WTC11 (cell line): Measurements from ENCODE around the gene CYCS. TPM values are rescaled to one million over a fixed set of nuclear protein-coding genes. Genes with fewer than 3 reads are reported as not detected.

Experiments
- ATAC-seq: fragments of 200-7000 bp; cut with Tn5 transposase; 2 replicates; pipeline ENCODE4 v1.10.0; 2021; ENCODE audit warnings: mild to moderate bottlenecking, moderate library complexity
- CTCF ChIA-PET: fragments of 300-600 bp; sonication (Branson Sonifier 250); formaldehyde crosslinking; loops from one replicate; lab custom pipeline; 2021; ENCODE audit warnings: antibody characterized with exemption; lab: Charles Lee
- POLR2A ChIA-PET: fragments of 350-600 bp; sonication (Branson Sonifier 250); formaldehyde crosslinking; loops from one replicate; lab custom pipeline; 2021; ENCODE audit warnings: antibody characterized with exemption; lab: Charles Lee
- DNase-seq: peaks from one replicate; pipeline ENCODE4 v3.0.0; 2021; ENCODE audit warnings: low spot score
- H3K27ac Mint-ChIP-seq: 2 replicates; pipeline ENCODE4 v1.8.0; 2021; ENCODE audit warnings: mixed read lengths
- H3K27me3 Mint-ChIP-seq: 2 replicates; pipeline ENCODE4 v1.8.0; 2021; ENCODE audit warnings: low read depth, mild to moderate bottlenecking, moderate library complexity, mixed read lengths
- H3K36me3 Mint-ChIP-seq: 2 replicates; pipeline ENCODE4 v1.8.0; 2021; ENCODE audit warnings: mixed read lengths
- H3K4me1 Mint-ChIP-seq: 2 replicates; pipeline ENCODE4 v1.8.0; 2022; ENCODE audit warnings: mixed read lengths
- H3K4me3 Mint-ChIP-seq: 2 replicates; pipeline ENCODE4 v1.8.0; 2021; ENCODE audit warnings: mild to moderate bottlenecking, moderate library complexity, mixed read lengths
- H3K9me3 Mint-ChIP-seq: 2 replicates; pipeline ENCODE4 v1.8.0; 2021; ENCODE audit warnings: mixed read lengths
- ELF4 ChIP-seq: sonication (generic); formaldehyde crosslinking; IDR thresholded peaks from 2 replicates; pipeline ENCODE4 v1.8.1; 2022; ENCODE audit warnings: low read depth, mild to moderate bottlenecking, moderate library complexity, missing genetic modification reagents
- ESRRA ChIP-seq: sonication (generic); formaldehyde crosslinking; IDR thresholded peaks from 2 replicates; pipeline ENCODE4 v1.8.1; 2022; ENCODE audit warnings: mild to moderate bottlenecking, missing genetic modification reagents, borderline replicate concordance
- ETV6 ChIP-seq: sonication (generic); formaldehyde crosslinking; IDR thresholded peaks from 2 replicates; pipeline ENCODE4 v1.8.1; 2022; ENCODE audit warnings: mild to moderate bottlenecking, missing genetic modification reagents
- FOXJ3 ChIP-seq: sonication (generic); formaldehyde crosslinking; IDR thresholded peaks from 2 replicates; pipeline ENCODE4 v1.9.0; 2021; ENCODE audit warnings: missing genetic modification reagents, mild to moderate bottlenecking, borderline replicate concordance
- FOXK1 ChIP-seq: sonication (generic); formaldehyde crosslinking; IDR thresholded peaks from 2 replicates; pipeline ENCODE4 v1.8.0; 2022; ENCODE audit warnings: mild to moderate bottlenecking, moderate library complexity, missing genetic modification reagents
- GABPB1 ChIP-seq: sonication (generic); formaldehyde crosslinking; IDR thresholded peaks from 2 replicates; pipeline ENCODE4 v1.8.1; 2023; ENCODE audit warnings: mild to moderate bottlenecking, missing genetic modification reagents
- IRF2 ChIP-seq: sonication (generic); formaldehyde crosslinking; IDR thresholded peaks from 2 replicates; pipeline ENCODE4 v1.8.0; 2022; ENCODE audit warnings: low read depth, missing genetic modification reagents, borderline replicate concordance
- NFATC4 ChIP-seq: fragments of 250-450 bp; sonication (Bioruptor Pico); IDR thresholded peaks from 2 replicates; pipeline ENCODE4 v1.9.0; 2021; ENCODE audit warnings: mild to moderate bottlenecking
- NFYB ChIP-seq: sonication (generic); formaldehyde crosslinking; conservative IDR thresholded peaks from 2 replicates; pipeline ENCODE4 v1.8.0; 2022; ENCODE audit warnings: low read depth, missing genetic modification reagents
- NR2C2 ChIP-seq: sonication (generic); formaldehyde crosslinking; IDR thresholded peaks from 2 replicates; pipeline ENCODE4 v1.8.0; 2022; ENCODE audit warnings: mild to moderate bottlenecking, missing genetic modification reagents
- PRRX2 ChIP-seq: fragments of 250-450 bp; sonication (Bioruptor Pico); IDR thresholded peaks from 2 replicates; pipeline ENCODE4 v1.8.0; 2021; ENCODE audit warnings: mild to moderate bottlenecking
- RORB ChIP-seq: fragments of 250-450 bp; sonication (Bioruptor Pico); IDR thresholded peaks from 2 replicates; pipeline ENCODE4 v1.9.0; 2021; ENCODE audit warnings: mild to moderate bottlenecking
- TEAD1 ChIP-seq: sonication (generic); formaldehyde crosslinking; IDR thresholded peaks from 2 replicates; pipeline ENCODE4 v1.8.0; 2022; ENCODE audit warnings: mild to moderate bottlenecking, missing genetic modification reagents
- TP53 ChIP-seq: sonication (generic); formaldehyde crosslinking; IDR thresholded peaks from 2 replicates; pipeline ENCODE4 v1.8.1; 2023; ENCODE audit warnings: mild to moderate bottlenecking, missing genetic modification reagents
- ZNF263 ChIP-seq: sonication (generic); formaldehyde crosslinking; IDR thresholded peaks from 2 replicates; pipeline ENCODE4 v1.8.1; 2022; ENCODE audit warnings: low read depth, mild to moderate bottlenecking, moderate library complexity, missing genetic modification reagents
- ZNF416 ChIP-seq: fragments of 250-450 bp; sonication (Bioruptor Pico); IDR thresholded peaks from 2 replicates; pipeline ENCODE4 v1.9.0; 2021; ENCODE audit warnings: mild to moderate bottlenecking, inconsistent platforms
- ZNF423 ChIP-seq: fragments of 250-450 bp; sonication (Bioruptor Pico); IDR thresholded peaks from 2 replicates; pipeline ENCODE4 v2.1.2; 2022; ENCODE audit warnings: mild to moderate bottlenecking, moderate library complexity
- total RNA-seq: library from RNA; stranded (reverse); gene quantifications from 3 replicates; pipeline ENCODE4 v1.2.3, GENCODE V29; 2021
- TF ChIP-seq, protein P1 (sequence below): sonication (generic); formaldehyde crosslinking; IDR thresholded peaks from 2 replicates; pipeline ENCODE4 v1.8.1; 2022; ENCODE audit warnings: missing genetic modification reagents, borderline replicate concordance
- TF ChIP-seq, protein P2 (sequence below): sonication (generic); formaldehyde crosslinking; IDR thresholded peaks from 2 replicates; pipeline ENCODE4 v1.8.0; 2022; ENCODE audit warnings: mild to moderate bottlenecking, missing genetic modification reagents
- TF ChIP-seq, protein P3 (sequence below): sonication (generic); formaldehyde crosslinking; IDR thresholded peaks from 2 replicates; pipeline ENCODE4 v1.8.1; 2023; ENCODE audit warnings: mild to moderate bottlenecking, missing genetic modification reagents
- TF ChIP-seq, protein P4 (sequence below): sonication (generic); formaldehyde crosslinking; IDR thresholded peaks from 2 replicates; pipeline ENCODE4 v1.8.1; 2022; ENCODE audit warnings: low read depth, missing genetic modification reagents, borderline replicate concordance
- TF ChIP-seq, protein P5 (sequence below): sonication (generic); formaldehyde crosslinking; IDR thresholded peaks from 2 replicates; pipeline ENCODE4 v1.8.1; 2023; ENCODE audit warnings: mild to moderate bottlenecking, missing genetic modification reagents, moderate library complexity

The CYCS gene
- total RNA-seq, 1 experiment from 2014 or later = 249 TPM

DNA sequence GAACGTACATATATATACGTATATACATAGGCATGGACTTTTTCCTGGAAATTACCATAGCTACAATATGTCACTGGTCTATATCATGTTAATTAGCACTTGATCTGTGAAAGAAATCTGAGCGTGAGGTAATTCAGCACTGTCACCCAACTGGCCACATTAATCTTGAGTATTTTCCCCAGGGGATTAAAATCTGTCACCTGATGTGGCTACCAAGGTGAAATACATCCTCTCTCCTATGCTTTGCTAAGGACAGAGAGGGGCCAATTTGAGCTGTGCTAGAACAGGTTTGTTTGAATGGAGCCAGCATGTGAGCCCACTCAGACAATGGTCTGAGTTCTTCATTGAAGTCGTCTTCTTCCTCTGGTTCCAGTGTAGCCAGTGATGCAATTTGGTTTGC, 33.3 kb downstream of the CYCS start (continued):
- TF ChIP-seq, protein P1, sequence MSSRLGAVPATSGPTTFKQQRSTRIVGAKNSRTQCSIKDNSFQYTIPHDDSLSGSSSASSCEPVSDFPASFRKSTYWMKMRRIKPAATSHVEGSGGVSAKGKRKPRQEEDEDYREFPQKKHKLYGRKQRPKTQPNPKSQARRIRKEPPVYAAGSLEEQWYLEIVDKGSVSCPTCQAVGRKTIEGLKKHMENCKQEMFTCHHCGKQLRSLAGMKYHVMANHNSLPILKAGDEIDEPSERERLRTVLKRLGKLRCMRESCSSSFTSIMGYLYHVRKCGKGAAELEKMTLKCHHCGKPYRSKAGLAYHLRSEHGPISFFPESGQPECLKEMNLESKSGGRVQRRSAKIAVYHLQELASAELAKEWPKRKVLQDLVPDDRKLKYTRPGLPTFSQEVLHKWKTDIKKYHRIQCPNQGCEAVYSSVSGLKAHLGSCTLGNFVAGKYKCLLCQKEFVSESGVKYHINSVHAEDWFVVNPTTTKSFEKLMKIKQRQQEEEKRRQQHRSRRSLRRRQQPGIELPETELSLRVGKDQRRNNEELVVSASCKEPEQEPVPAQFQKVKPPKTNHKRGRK = no peak
- no peak for TF ChIP-seq ZNF423 (CRISPR knock-in tag)
- TF ChIP-seq FOXJ3 (CRISPR knock-in tag) = no peak
- TF ChIP-seq RORB (CRISPR knock-in tag) = no peak
- TF ChIP-seq, protein P2, sequence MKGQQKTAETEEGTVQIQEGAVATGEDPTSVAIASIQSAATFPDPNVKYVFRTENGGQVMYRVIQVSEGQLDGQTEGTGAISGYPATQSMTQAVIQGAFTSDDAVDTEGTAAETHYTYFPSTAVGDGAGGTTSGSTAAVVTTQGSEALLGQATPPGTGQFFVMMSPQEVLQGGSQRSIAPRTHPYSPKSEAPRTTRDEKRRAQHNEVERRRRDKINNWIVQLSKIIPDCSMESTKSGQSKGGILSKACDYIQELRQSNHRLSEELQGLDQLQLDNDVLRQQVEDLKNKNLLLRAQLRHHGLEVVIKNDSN = no peak
- no peak for TF ChIP-seq ZNF416 (CRISPR knock-in tag)
- TF ChIP-seq IRF2 (CRISPR knock-in tag) = no peak
- TF ChIP-seq, protein P3, sequence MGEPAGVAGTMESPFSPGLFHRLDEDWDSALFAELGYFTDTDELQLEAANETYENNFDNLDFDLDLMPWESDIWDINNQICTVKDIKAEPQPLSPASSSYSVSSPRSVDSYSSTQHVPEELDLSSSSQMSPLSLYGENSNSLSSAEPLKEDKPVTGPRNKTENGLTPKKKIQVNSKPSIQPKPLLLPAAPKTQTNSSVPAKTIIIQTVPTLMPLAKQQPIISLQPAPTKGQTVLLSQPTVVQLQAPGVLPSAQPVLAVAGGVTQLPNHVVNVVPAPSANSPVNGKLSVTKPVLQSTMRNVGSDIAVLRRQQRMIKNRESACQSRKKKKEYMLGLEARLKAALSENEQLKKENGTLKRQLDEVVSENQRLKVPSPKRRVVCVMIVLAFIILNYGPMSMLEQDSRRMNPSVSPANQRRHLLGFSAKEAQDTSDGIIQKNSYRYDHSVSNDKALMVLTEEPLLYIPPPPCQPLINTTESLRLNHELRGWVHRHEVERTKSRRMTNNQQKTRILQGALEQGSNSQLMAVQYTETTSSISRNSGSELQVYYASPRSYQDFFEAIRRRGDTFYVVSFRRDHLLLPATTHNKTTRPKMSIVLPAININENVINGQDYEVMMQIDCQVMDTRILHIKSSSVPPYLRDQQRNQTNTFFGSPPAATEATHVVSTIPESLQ (CRISPR knock-in tag) = no peak
- TF ChIP-seq NR2C2 = no peak
- TF ChIP-seq ESRRA (CRISPR knock-in tag) = no peak
- TF ChIP-seq TP53 (CRISPR knock-in tag) = no peak
- TF ChIP-seq, all 79 proteins: peak for 0

DNA sequence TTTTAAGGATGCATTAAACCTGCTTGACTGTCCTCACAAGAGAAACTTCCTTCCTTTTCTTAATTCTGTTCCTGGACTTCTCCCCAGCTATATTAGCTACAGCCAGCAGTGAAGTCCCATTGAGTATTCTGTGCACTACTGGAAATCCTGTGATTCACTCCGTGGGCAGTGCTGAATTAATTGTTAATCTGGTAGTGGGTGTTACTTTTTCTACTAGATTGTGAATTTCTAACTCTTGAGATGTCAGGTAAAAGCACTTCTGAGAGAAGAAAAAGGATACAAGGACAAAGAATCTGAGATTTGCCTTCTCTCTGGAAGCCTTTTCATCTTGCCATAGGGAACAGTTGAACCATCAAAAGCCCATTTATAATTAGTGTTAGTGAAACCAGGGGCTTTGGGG, 33.9 kb downstream of the CYCS start:
- ChIA-PET CTCF (interaction anchor here (3.4 to 7.9 kb wide), 2 partner anchors 111 to 279 kb away, joined by 41 to 138 read pairs; partner anchors contain the start of gene OSBPL3), POLR2A (no interaction called here)
- Mint-ChIP-seq H3K9me3 (peaks cover 7% of the 10 kb centered on the region), H3K27me3 (no peaks in the 10 kb centered on the region; the same call in 1 of the 2 replicates), H3K36me3 (no peaks in the 10 kb centered on the region), H3K4me3 (no peak overlapping the region), H3K27ac (no peak overlapping the region), H3K4me1 (peaks cover 8% of the 10 kb centered on the region)
- no peak for DNase-seq
- TF ChIP-seq GABPB1 (CRISPR knock-in tag) = no peak
- no peak for TF ChIP-seq NFYB (CRISPR knock-in tag)
- TF ChIP-seq, protein P4, sequence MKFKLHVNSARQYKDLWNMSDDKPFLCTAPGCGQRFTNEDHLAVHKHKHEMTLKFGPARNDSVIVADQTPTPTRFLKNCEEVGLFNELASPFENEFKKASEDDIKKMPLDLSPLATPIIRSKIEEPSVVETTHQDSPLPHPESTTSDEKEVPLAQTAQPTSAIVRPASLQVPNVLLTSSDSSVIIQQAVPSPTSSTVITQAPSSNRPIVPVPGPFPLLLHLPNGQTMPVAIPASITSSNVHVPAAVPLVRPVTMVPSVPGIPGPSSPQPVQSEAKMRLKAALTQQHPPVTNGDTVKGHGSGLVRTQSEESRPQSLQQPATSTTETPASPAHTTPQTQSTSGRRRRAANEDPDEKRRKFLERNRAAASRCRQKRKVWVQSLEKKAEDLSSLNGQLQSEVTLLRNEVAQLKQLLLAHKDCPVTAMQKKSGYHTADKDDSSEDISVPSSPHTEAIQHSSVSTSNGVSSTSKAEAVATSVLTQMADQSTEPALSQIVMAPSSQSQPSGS (CRISPR knock-in tag) = no peak
- no peak for TF ChIP-seq PRRX2 (CRISPR knock-in tag)
- TF ChIP-seq ZNF416 (CRISPR knock-in tag) = no peak
- no peak for TF ChIP-seq FOXK1 (CRISPR knock-in tag)
- no peak for TF ChIP-seq TEAD1 (CRISPR knock-in tag)
- TF ChIP-seq ETV6 (CRISPR knock-in tag) = no peak
- no peak for TF ChIP-seq ELF4 (CRISPR knock-in tag)
- no peak for TF ChIP-seq NFATC4
- no peak for TF ChIP-seq ZNF263 (CRISPR knock-in tag)
- TF ChIP-seq, protein P5, sequence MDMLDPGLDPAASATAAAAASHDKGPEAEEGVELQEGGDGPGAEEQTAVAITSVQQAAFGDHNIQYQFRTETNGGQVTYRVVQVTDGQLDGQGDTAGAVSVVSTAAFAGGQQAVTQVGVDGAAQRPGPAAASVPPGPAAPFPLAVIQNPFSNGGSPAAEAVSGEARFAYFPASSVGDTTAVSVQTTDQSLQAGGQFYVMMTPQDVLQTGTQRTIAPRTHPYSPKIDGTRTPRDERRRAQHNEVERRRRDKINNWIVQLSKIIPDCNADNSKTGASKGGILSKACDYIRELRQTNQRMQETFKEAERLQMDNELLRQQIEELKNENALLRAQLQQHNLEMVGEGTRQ (CRISPR knock-in tag) = no peak
- ATAC-seq = no peak
